SK-N-SH (cell line): ENCODE results near the gene RAD17. TPM values are rescaled to one million over a fixed set of nuclear protein-coding genes. Genes with fewer than 3 reads are reported as not detected.
"Not testable (repeated sequence)": the region's sequence is repeated elsewhere in the genome, so short reads cannot be mapped to it uniquely, and the experiment has no call there.

Experiments
- CTCF ChIA-PET: fragments of 300-600, 350-600 bp; formaldehyde crosslinking; extraction: SDS; loops from one replicate; lab custom pipeline; 2021; lab: Yijun Ruan, JAX
- POLR2A ChIA-PET: fragments of 350-600 bp; sonication (Branson Sonifier 250); formaldehyde crosslinking; extraction: SDS; loops from one replicate; lab custom pipeline; 2020; ENCODE audit warnings: antibody characterized with exemption, inconsistent platforms; lab: Yijun Ruan, JAX
- DNase-seq: peaks from one replicate; pipeline ENCODE4 v3.0.0; 2012
- H2AFZ ChIP-seq: fragments of 200-600 bp; sonication (generic); 2 replicates; pipeline ENCODE4 v1.8.1; 2016; ENCODE audit warnings: antibody characterized with exemption, mild to moderate bottlenecking, low read depth
- H3F3A ChIP-seq: fragments of 200-600 bp; sonication (generic); replicated peaks from 2 replicates; pipeline ENCODE3; 2016; ENCODE audit warnings: antibody characterized with exemption, mild to moderate bottlenecking; ENCODE audit not compliant: insufficient read depth
- H3K27ac ChIP-seq, 2 experiments: fragments of 200-500 bp in 1 of 2; fragments of 200-600 bp in 1 of 2; sonication (Bioruptor generic) in 1 of 2; sonication (generic), shearing (Covaris generic) in 1 of 2; 2 replicates each; pipeline versions ENCODE4 v1.5.1 to v1.6.1; 2014 to 2016; ENCODE audit warnings: low read depth in 2 of 2, inconsistent platforms in 1 of 2, low read length in 1 of 2, mild to moderate bottlenecking in 1 of 2, mixed read lengths in 1 of 2
- H3K27me3 ChIP-seq: fragments of 200-600 bp; sonication (generic), shearing (Covaris generic); 2 replicates; pipeline ENCODE4 v1.6.1; 2016; ENCODE audit warnings: mixed run types; ENCODE audit not compliant: insufficient read depth
- H3K36me3 ChIP-seq, 2 experiments: fragments of 200-500 bp in 1 of 2; fragments of 200-600 bp in 1 of 2; sonication (Bioruptor generic) in 1 of 2; sonication (generic) in 1 of 2; replicated peaks in 1 of 2; 2 replicates each; pipeline versions ENCODE3 to v1.5.1; 2014 to 2016; ENCODE audit warnings: low read length in 1 of 2, mild to moderate bottlenecking in 1 of 2; ENCODE audit not compliant: insufficient read depth in 2 of 2, control insufficient read depth in 1 of 2
- H3K4me1 ChIP-seq, 2 experiments: fragments of 200-500 bp in 1 of 2; fragments of 200-600 bp in 1 of 2; sonication (Bioruptor generic) in 1 of 2; sonication (generic), shearing (Covaris generic) in 1 of 2; 2 replicates each; pipeline versions ENCODE4 v1.5.1 to v1.6.1; 2014 to 2016; ENCODE audit warnings: low read depth in 1 of 2, low read length in 1 of 2, mixed run types in 1 of 2; ENCODE audit not compliant: insufficient read depth in 2 of 2, control insufficient read depth in 1 of 2
- H3K4me2 ChIP-seq: fragments of 200-600 bp; sonication (generic), shearing (Covaris generic); 2 replicates; pipeline ENCODE4 v1.6.1; 2017; ENCODE audit warnings: mixed run types
- H3K4me3 ChIP-seq, 2 experiments: fragments of 200-500 bp in 1 of 2; fragments of 200-600 bp in 1 of 2; sonication (Bioruptor generic) in 1 of 2; sonication (generic), shearing (Covaris generic) in 1 of 2; 2 replicates each; pipeline versions ENCODE4 v1.5.1 to v1.8.1; 2014 to 2016; ENCODE audit warnings: low read depth in 2 of 2, inconsistent platforms in 1 of 2, low read length in 1 of 2, mild to moderate bottlenecking in 1 of 2, mixed read lengths in 1 of 2, moderate library complexity in 1 of 2
- H3K79me2 ChIP-seq: fragments of 200-600 bp; sonication (generic); 2 replicates; pipeline ENCODE4 v1.8.1; 2017; ENCODE audit warnings: mild to moderate bottlenecking; ENCODE audit not compliant: insufficient read depth
- H3K9ac ChIP-seq: fragments of 200-600 bp; sonication (generic); 2 replicates; pipeline ENCODE4 v1.6.1; 2017; ENCODE audit warnings: mixed run types
- H3K9me2 ChIP-seq: fragments of 200-600 bp; sonication (generic); 2 replicates; pipeline ENCODE4 v1.6.1; 2017; ENCODE audit warnings: mixed run types
- H3K9me3 ChIP-seq: fragments of 200-600 bp; sonication (generic); 2 replicates; pipeline ENCODE4 v1.6.1; 2017; ENCODE audit warnings: mixed run types, mild to moderate bottlenecking, moderate library complexity
- H4K20me1 ChIP-seq: fragments of 200-600 bp; sonication (generic); 2 replicates; pipeline ENCODE4 v1.6.1; 2017; ENCODE audit warnings: mild to moderate bottlenecking, mixed run types; ENCODE audit not compliant: insufficient read depth
- ELF1 ChIP-seq: IDR thresholded peaks from 2 replicates; pipeline ENCODE4 v1.4.0; 2012
- FOSL2 ChIP-seq: IDR thresholded peaks from 2 replicates; pipeline ENCODE4 v1.4.0; 2012; ENCODE audit warnings: low read depth, mild to moderate bottlenecking, moderate library complexity, borderline replicate concordance
- JUND ChIP-seq: IDR thresholded peaks from 2 replicates; pipeline ENCODE4 v1.4.0; 2012
- NRF1 ChIP-seq: IDR thresholded peaks from 2 replicates; pipeline ENCODE4 v1.6.1; 2012; ENCODE audit warnings: low read depth, mild to moderate bottlenecking, low read length
- RXRA ChIP-seq: IDR thresholded peaks from 2 replicates; pipeline ENCODE4 v1.4.0; 2012; ENCODE audit warnings: low read depth, mild to moderate bottlenecking, borderline replicate concordance
- USF1 ChIP-seq: IDR thresholded peaks from 2 replicates; pipeline ENCODE4 v1.4.0; 2012; ENCODE audit warnings: low read depth, borderline replicate concordance
- WGBS: methylation state at CpG from one replicate; pipeline ENCODE4 v1.1.6; 2017; ENCODE audit warnings: low lambda C conversion rate; 5-methylcytosine and 5-hydroxymethylcytosine counted together
- polyA plus RNA-seq, 3 experiments: library from polyadenylated mRNA; depleted of rRNA; stranded (reverse); fragments of >200 nt; gene quantifications; 2 replicates each; pipeline ENCODE4 v1.2.3, GENCODE V29; 2012

RAD17 gene
- polyA plus RNA-seq, 1 of the 3 experiments (the other 2 are of a cell fraction), result 16.9 TPM

GRCh38 chr5:69453487-69453886 lies 83.9 kb downstream of the RAD17 start:
- H3K27me3 ChIP-seq, H3K27ac ChIP-seq, H3K79me2 ChIP-seq, H3K4me2 ChIP-seq, H3K4me3 ChIP-seq, CTCF ChIA-PET, H3F3A ChIP-seq, H3K9me3 ChIP-seq, H4K20me1 ChIP-seq, DNase-seq, POLR2A ChIA-PET, H2AFZ ChIP-seq, H3K4me1 ChIP-seq, H3K9ac ChIP-seq, H3K9me2 ChIP-seq, H3K36me3 ChIP-seq: not testable (repeated sequence)
- WGBS, result 93% methylated on average over 3 of the region's 3 CpGs

GRCh38 chr5:69454460-69455249 lies 85.0 kb downstream of the RAD17 start:
- H3K36me3 ChIP-seq, result no peaks in the 10 kb centered on the region
- no peak overlapping the region for H3K27ac ChIP-seq
- CTCF ChIA-PET, result no interaction called here
- no peaks in the 10 kb centered on the region for H3K79me2 ChIP-seq
- TF ChIP-seq ELF1 (no peak), NRF1 (no peak), FOSL2 (no peak), RXRA (no peak), USF1 (no peak), JUND (no peak)
- TF ChIP-seq, all 33 proteins: peak for 0
- no peaks in the 10 kb centered on the region for H4K20me1 ChIP-seq
- H3F3A ChIP-seq, result peaks cover 7% of the 10 kb centered on the region
- WGBS, result 73% methylated on average over 8 of the region's 8 CpGs
- no peaks in the 10 kb centered on the region for H3K4me1 ChIP-seq
- no peaks in the 10 kb centered on the region for H3K27me3 ChIP-seq
- H3K9me2 ChIP-seq, result no peaks in the 10 kb centered on the region
- 0 out of 2 replicates have a peak overlapping the region, but pooled peaks have one; percentile 46 for H2AFZ ChIP-seq
- DNase-seq, result no peak
- POLR2A ChIA-PET, result no interaction called here
- no peaks in the 10 kb centered on the region for H3K9me3 ChIP-seq
- no peak overlapping the region for H3K9ac ChIP-seq
- H3K4me3 ChIP-seq, result no peak overlapping the region
- H3K4me2 ChIP-seq, result no peak overlapping the region

GRCh38 chr5:69455428-69455988 lies 85.9 kb downstream of the RAD17 start:
- POLR2A ChIA-PET, H3K4me1 ChIP-seq, H3F3A ChIP-seq, H2AFZ ChIP-seq, CTCF ChIA-PET, H3K79me2 ChIP-seq, H3K4me2 ChIP-seq, H3K27ac ChIP-seq, DNase-seq, H3K9me3 ChIP-seq, H3K36me3 ChIP-seq, H3K9ac ChIP-seq, H3K9me2 ChIP-seq, H4K20me1 ChIP-seq, H3K4me3 ChIP-seq, H3K27me3 ChIP-seq: not testable (repeated sequence)
- 88% methylated on average over 7 of the region's 7 CpGs for whole genome bisulfite sequencing
